Activated T-helper 2 cell treated with anti-CD3 and anti-CD28 coated beads, Interferon-gamma antibody, Interleukin-2, Interleukin-4, amounts not matched to agents 10 μg/mL and 5 μg/mL and 100 μg/mL, durations not matched to agents 14 hours and 24 hours and 36 hours (primary cell): Measurements from ENCODE around the gene MITF. TPM values are rescaled to one million over a fixed set of nuclear protein-coding genes. Genes with fewer than 3 reads are reported as not detected.

Source experiments
- DNase-seq: peaks from one replicate; pipeline ENCODE4 v3.0.0; 2021; ENCODE audit warnings: low spot score
- H3K27ac Mint-ChIP-seq: one replicate; pipeline ENCODE4 v1.8.0; 2021; ENCODE audit warnings: mixed read lengths
- H3K27me3 Mint-ChIP-seq: one replicate; pipeline ENCODE4 v1.8.0; 2021; ENCODE audit warnings: low read depth, mixed read lengths
- H3K36me3 Mint-ChIP-seq: one replicate; pipeline ENCODE4 v1.8.0; 2021; ENCODE audit warnings: low read depth, mixed read lengths
- H3K4me1 Mint-ChIP-seq: one replicate; pipeline ENCODE4 v1.8.0; 2021; ENCODE audit warnings: low read depth, mixed read lengths
- H3K4me3 Mint-ChIP-seq: one replicate; pipeline ENCODE4 v1.8.0; 2021; ENCODE audit warnings: low read depth, mild to moderate bottlenecking, moderate library complexity, mixed read lengths
- H3K9me3 Mint-ChIP-seq: one replicate; pipeline ENCODE4 v1.8.0; 2021; ENCODE audit warnings: mixed read lengths
- intact Hi-C: fragments of 100-400 bp; cut with micrococcal nuclease; formaldehyde crosslinking; loops from one replicate; pipeline ENCODE4 v1.15.1; 2023
- total RNA-seq: library from RNA; stranded (reverse); gene quantifications from 2 replicates; pipeline ENCODE4 v1.2.3, GENCODE V29; 2022

The MITF gene
- total RNA-seq, 1 donor from 2014 or later: 0.07 TPM

DNA sequence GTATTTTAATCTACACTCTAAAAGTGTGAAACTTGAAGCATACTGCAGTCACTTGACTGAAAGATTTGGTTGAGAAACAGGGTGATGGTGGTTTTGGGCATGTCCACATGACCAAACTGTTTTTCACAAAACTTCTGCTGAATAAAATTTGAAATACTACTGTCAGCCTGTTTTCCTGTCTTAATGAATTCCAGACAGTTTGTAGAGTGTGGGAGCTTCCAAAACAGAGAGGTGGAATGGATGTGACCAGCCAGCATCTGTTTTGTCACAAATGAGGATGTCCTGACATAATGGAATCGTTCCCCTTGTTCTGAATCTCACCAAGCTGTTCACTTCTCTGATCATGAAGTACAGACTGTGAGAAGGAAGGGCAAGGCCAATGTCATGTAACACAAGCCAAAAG is 11.8 kb downstream of the MITF start:
- Mint-ChIP-seq H3K27me3 (no peaks in the 10 kb centered on the region), H3K36me3 (no peaks in the 10 kb centered on the region), H3K9me3 (no peaks in the 10 kb centered on the region), H3K4me1 (no peaks in the 10 kb centered on the region), H3K27ac (no peak overlapping the region), H3K4me3 (no peak overlapping the region)
- no peak for DNase-seq
- intact Hi-C loops: no loop called here

GRCh38 chr3:69752241-69752640 is 13.0 kb downstream of the MITF start:
- Mint-ChIP-seq H3K4me3 (no peak overlapping the region), H3K27me3 (no peaks in the 10 kb centered on the region), H3K27ac (no peak overlapping the region), H3K9me3 (no peaks in the 10 kb centered on the region), H3K36me3 (no peaks in the 10 kb centered on the region), H3K4me1 (no peaks in the 10 kb centered on the region)
- intact Hi-C loops: no loop called here
- no peak for DNase-seq

- DNase-seq: no peak
- Mint-ChIP-seq H3K4me3 (no peak overlapping the region), H3K36me3 (no peaks in the 10 kb centered on the region), H3K4me1 (no peaks in the 10 kb centered on the region), H3K27ac (no peak overlapping the region), H3K27me3 (no peaks in the 10 kb centered on the region), H3K9me3 (no peaks in the 10 kb centered on the region)
- intact Hi-C loops: no loop called here
These were observed 14.0 kb downstream of the MITF start for GRCh38 chr3:69753179-69753775.

DNA sequence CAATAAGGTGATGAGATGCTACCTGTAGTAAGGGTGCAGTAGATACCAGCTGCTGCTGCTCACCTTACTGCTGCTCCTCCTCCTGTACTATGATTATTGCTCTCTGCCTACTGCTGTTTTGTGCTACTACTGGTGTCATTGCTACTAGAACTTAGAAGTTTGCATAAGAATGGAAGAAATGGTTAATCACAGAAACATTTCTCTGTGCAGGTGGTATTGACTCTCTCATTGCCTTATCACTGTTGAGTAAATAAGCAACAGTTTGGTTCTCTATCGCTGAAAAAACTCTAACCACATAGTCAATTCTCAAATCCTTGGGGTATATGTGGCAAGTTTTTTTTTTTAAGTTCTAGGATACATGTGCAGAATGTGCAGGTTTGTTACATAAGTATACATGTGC is 16.5 kb downstream of the MITF start:
- no peaks in the 10 kb centered on the region for H3K36me3 Mint-ChIP-seq
- peaks cover 3% of the 10 kb centered on the region for H3K27me3 Mint-ChIP-seq
- intact Hi-C loops: no loop called here
- no peak for DNase-seq
- H3K9me3 Mint-ChIP-seq: no peaks in the 10 kb centered on the region
- no peak overlapping the region for H3K4me3 Mint-ChIP-seq
- H3K27ac Mint-ChIP-seq: no peak overlapping the region
- no peaks in the 10 kb centered on the region for H3K4me1 Mint-ChIP-seq

DNA sequence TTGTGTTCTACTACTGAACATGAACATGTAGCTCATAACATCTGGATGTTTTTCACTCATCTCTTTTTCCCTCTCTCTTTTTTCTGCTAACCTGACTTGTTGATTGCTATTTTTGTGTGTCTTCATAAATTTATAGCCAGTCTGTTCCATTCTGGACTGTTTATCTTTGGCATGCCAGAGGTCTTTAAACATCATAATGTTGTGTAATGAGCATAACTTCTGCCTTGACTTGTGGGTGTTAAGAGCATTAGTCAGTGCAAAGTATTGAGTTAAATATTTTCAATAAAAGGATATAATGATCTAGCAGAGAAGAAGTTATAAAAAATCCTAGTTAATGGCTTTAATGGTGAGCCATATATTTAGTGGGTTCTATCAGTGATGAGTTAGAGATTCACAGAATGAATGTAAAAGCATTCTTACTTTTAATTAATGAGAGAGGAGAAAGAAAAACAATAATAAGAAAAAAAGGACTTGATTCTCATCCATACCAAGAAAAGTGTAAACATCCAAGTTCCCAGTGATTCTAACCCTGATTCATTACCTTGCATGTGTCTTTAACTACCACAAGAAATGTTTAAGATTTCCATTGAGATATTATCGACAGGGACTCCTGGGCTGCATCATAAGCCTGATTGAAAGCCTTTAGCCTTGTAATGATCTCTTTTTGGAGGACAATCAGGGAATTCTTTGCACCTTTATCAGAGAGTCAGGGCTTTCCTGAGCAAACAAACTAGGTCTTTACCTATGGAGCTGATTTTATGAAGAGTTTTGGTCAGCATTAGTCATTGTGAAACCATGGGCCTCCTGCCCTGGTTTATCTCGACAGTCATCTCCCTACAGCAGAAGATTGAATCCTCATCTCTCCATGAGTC is 22.9 kb downstream of the MITF start:
- H3K9me3 Mint-ChIP-seq: no peaks in the 10 kb centered on the region
- no peak overlapping the region for H3K4me3 Mint-ChIP-seq
- H3K27ac Mint-ChIP-seq: no peak overlapping the region
- no peaks in the 10 kb centered on the region for H3K36me3 Mint-ChIP-seq
- H3K27me3 Mint-ChIP-seq: peaks cover 5% of the 10 kb centered on the region
- peaks cover 10% of the 10 kb centered on the region for H3K4me1 Mint-ChIP-seq
- intact Hi-C loops: no loop called here
- no peak for DNase-seq

DNA sequence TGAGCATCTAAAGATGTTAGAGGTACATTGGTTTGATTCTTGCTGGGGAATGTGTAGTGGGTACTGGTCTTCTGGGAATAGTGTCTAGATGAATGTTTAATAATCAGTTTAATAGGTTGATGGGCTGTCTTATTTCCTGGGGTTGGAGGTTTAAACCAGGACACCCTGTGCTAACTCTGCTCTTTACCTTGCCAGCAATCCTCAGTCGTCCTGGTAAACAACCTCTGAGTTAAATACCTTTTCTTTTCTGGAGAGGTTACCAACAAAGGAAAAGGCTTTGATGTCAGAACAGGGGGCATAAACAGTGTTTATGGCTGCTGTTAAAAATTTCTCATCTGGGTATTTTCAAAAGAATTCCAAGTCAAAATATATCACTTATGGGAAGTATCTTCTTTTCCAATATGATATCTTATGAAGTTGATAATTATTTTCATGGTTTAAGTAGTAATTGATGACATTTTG is 23.5 kb downstream of the MITF start:
- intact Hi-C loops: no loop called here
- Mint-ChIP-seq H3K9me3 (no peaks in the 10 kb centered on the region), H3K36me3 (no peaks in the 10 kb centered on the region), H3K27me3 (peaks cover 5% of the 10 kb centered on the region), H3K4me1 (peaks cover 10% of the 10 kb centered on the region), H3K4me3 (no peak overlapping the region), H3K27ac (no peak overlapping the region)
- no peak for DNase-seq

GRCh38 chr3:69763458-69763857 is 24.2 kb downstream of the MITF start:
- Mint-ChIP-seq H3K27me3 (peaks cover 5% of the 10 kb centered on the region), H3K36me3 (no peaks in the 10 kb centered on the region), H3K27ac (no peak overlapping the region), H3K4me3 (no peak overlapping the region), H3K9me3 (no peaks in the 10 kb centered on the region), H3K4me1 (peaks cover 10% of the 10 kb centered on the region)
- DNase-seq: no peak
- intact Hi-C loops: no loop called here

DNA sequence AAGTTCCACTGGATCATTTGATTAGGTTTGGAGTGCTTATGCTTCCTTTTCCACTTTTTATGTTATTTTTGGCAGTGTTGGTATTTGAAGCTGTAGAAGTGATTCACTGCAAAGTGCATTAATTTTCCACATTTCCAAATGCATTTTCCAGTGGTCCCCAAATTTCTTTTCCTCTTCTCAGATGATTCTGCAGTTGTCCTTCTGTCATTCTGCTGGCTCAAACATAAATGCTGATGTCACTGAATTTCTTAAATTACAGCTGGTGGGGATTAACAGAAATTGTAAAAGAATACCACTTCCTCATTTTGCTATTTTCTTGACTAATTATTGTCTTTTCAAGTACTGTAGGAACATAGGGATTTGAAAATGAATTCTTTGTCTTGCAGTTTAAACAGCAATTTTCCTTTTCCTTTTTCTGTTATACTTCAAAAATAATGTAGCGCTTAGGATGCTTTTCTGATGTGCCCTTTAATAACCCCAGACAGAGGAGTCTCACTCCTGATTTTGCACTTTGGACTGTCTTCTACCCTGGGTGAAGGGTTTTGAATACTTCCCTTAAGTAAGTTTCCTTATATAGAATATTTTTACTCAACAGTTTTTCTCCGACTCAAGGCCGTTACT is 25.0 kb downstream of the MITF start:
- Mint-ChIP-seq H3K36me3 (no peaks in the 10 kb centered on the region), H3K9me3 (no peaks in the 10 kb centered on the region), H3K4me3 (no peak overlapping the region), H3K4me1 (peaks cover 10% of the 10 kb centered on the region), H3K27me3 (peaks cover 4% of the 10 kb centered on the region), H3K27ac (no peak overlapping the region)
- DNase-seq: no peak
- intact Hi-C loops: no loop called here

DNA sequence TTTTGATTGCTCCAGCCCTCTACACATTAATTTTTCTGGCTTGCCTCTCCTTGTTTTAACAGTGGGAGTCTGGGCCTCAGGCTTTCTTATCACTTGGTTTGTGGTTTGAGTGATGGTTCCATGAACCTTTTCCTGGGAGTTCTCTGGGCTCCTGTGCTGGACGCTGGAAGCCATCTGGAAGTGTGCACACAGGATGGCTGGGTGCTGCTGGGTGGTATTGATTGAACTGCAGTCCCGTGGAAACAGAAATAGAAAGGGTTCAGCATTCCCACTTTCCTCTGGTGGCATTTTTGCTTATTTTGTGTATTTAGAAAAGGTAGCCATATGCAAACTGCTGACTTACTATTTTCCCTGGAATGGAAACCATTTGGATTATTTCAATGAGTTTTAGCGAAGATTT is 25.6 kb downstream of the MITF start:
- Mint-ChIP-seq H3K36me3 (no peaks in the 10 kb centered on the region), H3K4me3 (no peak overlapping the region), H3K4me1 (peaks cover 10% of the 10 kb centered on the region), H3K9me3 (no peaks in the 10 kb centered on the region), H3K27me3 (peaks cover 4% of the 10 kb centered on the region), H3K27ac (no peak overlapping the region)
- no peak for DNase-seq
- intact Hi-C loops: no loop called here

- Mint-ChIP-seq H3K4me3 (no peak overlapping the region), H3K36me3 (no peaks in the 10 kb centered on the region)
These were observed 27.4 kb downstream of the MITF start for GRCh38 chr3:69766638-69767037.

DNA sequence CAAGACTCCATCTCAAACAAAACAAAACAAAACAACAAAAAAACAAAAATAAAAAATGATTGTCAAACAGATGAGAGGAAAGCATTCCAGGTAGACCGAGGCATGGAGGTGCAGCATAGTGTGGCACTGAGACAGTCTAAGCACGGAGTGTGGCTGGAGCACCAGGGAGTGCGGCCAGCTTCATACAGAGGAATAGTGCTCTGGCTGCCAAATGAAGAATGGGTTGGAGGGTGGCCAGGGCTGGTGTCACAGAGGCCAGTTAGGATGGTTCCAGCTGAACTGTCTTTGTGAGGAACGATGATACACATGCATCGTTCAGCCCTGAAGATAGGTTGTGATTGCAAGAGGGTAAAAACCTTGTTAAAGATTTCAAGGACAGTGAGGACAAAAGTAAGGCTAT is 28.3 kb downstream of the MITF start:
- no peaks in the 10 kb centered on the region for H3K36me3 Mint-ChIP-seq
- H3K4me3 Mint-ChIP-seq: no peak overlapping the region
- H3K27me3 Mint-ChIP-seq: peaks cover 2% of the 10 kb centered on the region
- H3K27ac Mint-ChIP-seq: no peak overlapping the region
- peaks cover 6% of the 10 kb centered on the region for H3K4me1 Mint-ChIP-seq
- DNase-seq: no peak
- H3K9me3 Mint-ChIP-seq: no peaks in the 10 kb centered on the region
- intact Hi-C loops: no loop called here

More at GRCh38 chr3:69766638-69767037, 27.4 kb downstream of the MITF start:
- peaks cover 2% of the 10 kb centered on the region for H3K27me3 Mint-ChIP-seq
- DNase-seq: no peak
- H3K27ac Mint-ChIP-seq: no peak overlapping the region
- H3K9me3 Mint-ChIP-seq: no peaks in the 10 kb centered on the region
- H3K4me1 Mint-ChIP-seq: peaks cover 10% of the 10 kb centered on the region
- intact Hi-C loops: no loop called here

DNA sequence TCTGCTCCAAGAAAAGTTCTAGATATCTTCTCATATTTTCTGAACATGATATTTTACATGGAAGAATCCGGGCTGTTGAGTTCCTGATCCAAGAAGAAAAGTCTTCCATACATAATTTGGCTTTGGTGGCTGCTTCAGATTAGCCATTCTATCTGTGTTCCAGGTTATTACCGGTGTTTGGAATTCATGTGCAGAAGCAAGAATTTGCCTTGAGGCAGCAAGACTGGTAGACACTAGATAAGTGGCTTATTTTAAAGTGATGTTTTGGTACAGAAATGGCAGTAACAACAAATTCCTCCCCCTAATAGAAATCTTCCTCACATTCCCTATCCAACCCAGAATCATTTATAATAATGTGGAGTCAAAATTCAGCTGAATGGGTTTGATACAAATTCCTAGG is 29.2 kb downstream of the MITF start:
- no peaks in the 10 kb centered on the region for H3K9me3 Mint-ChIP-seq
- H3K27ac Mint-ChIP-seq: no peak overlapping the region
- intact Hi-C loops: no loop called here
- no peaks in the 10 kb centered on the region for H3K36me3 Mint-ChIP-seq
- H3K4me1 Mint-ChIP-seq: no peaks in the 10 kb centered on the region
- no peaks in the 10 kb centered on the region for H3K27me3 Mint-ChIP-seq
- DNase-seq: no peak
- no peak overlapping the region for H3K4me3 Mint-ChIP-seq

DNA sequence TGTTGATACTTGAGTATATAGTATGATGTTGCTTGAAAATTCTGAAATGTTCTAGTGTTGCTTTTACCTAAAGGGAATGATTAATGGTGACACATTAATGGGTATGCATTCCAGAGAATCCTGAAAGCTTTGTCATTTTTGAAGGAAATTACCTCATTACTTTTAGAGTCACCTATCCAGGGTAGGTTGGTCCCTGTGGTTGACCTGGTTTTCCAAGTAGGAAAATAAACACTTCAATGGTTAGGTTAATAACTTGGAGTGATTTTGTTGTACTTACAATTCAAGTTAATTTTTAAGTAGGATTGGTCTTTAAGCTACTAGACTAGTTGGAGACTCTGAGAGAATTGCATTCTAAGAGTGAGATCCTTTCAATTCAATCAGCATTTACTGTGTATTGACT is 31.0 kb downstream of the MITF start:
- H3K4me1 Mint-ChIP-seq: no peaks in the 10 kb centered on the region
- no peak for DNase-seq
- no peak overlapping the region for H3K27ac Mint-ChIP-seq
- intact Hi-C loops: no loop called here
- no peak overlapping the region for H3K4me3 Mint-ChIP-seq
- no peaks in the 10 kb centered on the region for H3K27me3 Mint-ChIP-seq
- H3K9me3 Mint-ChIP-seq: no peaks in the 10 kb centered on the region
- no peaks in the 10 kb centered on the region for H3K36me3 Mint-ChIP-seq
